DLD1 (cell line): ENCODE data around the gene PPM1L.

ENCODE experiments used
- in situ Hi-C: cut with HindIII; loops from 2 replicates; pipeline ENCODE4 v1.10.0; 2017; ENCODE audit warnings: low sequenced_read_pairs

PPM1L gene

DNA sequence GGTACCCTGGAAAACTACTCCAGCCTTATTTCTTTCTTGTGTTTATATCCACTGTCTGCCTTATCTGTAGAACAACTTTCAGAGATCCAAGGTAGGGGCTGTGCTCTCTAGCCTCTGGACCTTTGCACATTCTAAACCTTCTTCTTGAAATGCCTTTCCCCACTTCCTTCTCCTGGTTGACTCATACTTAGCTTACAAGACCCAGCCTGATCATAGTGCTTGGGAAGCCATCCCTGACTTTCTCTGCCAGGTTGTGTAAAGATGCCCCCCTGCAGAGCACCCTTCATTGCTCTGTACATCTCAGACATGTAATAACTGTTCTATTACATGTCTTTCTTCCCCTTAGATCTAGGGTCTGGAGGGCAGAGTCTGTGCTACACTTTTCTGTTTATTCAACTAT, 50.1 kb downstream of the PPM1L start:
- in situ Hi-C loops: no loop called here

- in situ Hi-C loops: no loop called here
These were observed 50.7 kb downstream of the PPM1L start for GRCh38 chr3:160806686-160807085.

GRCh38 chr3:160808838-160809237, 52.8 kb downstream of the PPM1L start:
- in situ Hi-C loops: no loop called here

GRCh38 chr3:160809453-160809852, 53.4 kb downstream of the PPM1L start:
- in situ Hi-C loops: no loop called here

- in situ Hi-C loops: no loop called here
These were observed 54.6 kb downstream of the PPM1L start for GRCh38 chr3:160810362-160811236.

DNA sequence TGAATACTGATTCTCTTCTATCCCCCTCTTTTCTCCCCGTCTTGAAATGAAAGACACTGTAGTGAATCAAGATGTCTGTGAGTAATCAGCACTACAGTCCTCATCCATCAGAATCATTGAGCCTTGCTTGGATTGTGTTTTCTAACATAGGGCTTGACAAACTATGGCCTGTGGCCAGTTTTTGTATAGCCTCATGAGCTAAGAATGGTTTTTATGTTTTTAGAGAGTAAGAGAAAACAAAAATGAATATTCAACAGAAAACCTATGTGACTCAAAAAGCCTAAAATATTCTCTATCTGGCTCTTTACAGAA, 55.2 kb downstream of the PPM1L start:
- in situ Hi-C loops: no loop called here

GRCh38 chr3:160812304-160812703, 56.3 kb downstream of the PPM1L start:
- in situ Hi-C loops: no loop called here

DNA sequence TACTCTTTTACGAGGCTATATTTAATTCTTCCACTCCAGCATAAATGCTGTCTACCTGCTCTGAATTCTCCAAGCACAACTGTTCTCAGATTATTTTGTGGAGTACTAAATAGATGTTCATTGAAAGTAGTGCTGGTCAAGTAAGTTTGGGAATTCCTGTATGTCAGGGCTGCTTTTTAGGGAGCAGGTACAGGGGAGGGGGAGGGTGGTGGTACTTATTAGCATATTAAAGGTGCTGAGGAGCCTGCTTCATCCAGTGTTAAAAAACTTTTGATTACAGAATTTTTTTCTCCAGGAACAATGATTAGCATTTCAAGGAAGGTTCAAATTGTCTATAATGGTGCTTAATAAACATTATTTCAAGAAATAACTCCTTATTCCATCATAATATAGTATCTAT, 59.2 kb downstream of the PPM1L start:
- in situ Hi-C loops: no loop called here

GRCh38 chr3:160820022-160820421, 64.0 kb downstream of the PPM1L start:
- in situ Hi-C loops: no loop called here

DNA sequence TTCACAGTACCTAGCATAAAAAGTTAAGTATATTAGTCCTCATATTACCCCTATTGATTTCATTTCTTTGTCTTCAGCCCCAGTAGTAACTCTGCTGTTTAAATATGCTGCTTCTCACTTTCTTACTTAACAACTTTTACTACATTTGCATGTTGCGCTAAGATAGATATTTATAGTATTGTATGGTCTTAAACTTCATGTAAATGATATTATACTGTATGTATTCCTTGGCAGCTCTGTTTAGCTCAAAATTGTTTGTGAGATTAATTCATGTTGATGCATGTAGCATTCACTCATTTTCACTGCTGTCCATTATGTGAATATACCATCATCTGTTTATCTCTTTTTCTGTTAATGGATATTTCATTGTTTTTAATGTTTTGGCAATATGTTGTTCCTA, 64.4 kb downstream of the PPM1L start:
- in situ Hi-C loops: no loop called here

- in situ Hi-C loops: no loop called here
These were observed 66.9 kb downstream of the PPM1L start for GRCh38 chr3:160822936-160823335.

- in situ Hi-C loops: no loop called here
These were observed 69.3 kb downstream of the PPM1L start for GRCh38 chr3:160825311-160825800.

DNA sequence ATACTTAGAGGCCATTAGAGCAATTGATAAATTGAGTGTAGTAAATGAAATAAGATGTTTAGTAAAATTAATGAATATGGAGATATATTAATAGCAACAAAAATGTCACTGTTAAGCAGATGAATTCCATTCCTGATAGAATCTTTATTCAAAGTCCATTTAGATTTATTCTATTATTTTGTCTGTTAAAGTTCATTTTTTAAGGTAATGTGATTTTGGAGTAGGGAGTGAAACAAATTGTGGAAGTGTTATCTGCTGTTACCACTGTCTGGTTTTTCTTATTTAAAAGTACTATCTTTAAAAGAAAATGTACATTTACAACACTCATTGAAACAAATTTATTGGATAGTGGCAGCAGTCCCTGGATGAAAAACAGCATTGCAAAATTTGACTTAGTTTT, 70.4 kb downstream of the PPM1L start:
- in situ Hi-C loops: no loop called here

- in situ Hi-C loops: no loop called here
These were observed 71.0 kb downstream of the PPM1L start for GRCh38 chr3:160826991-160827390.

- in situ Hi-C loops: no loop called here
These were observed 71.5 kb downstream of the PPM1L start for GRCh38 chr3:160827516-160827915.

GRCh38 chr3:160828880-160829279, 72.8 kb downstream of the PPM1L start:
- in situ Hi-C loops: no loop called here

- in situ Hi-C loops: no loop called here
These were observed 73.5 kb downstream of the PPM1L start for GRCh38 chr3:160829486-160830009.

DNA sequence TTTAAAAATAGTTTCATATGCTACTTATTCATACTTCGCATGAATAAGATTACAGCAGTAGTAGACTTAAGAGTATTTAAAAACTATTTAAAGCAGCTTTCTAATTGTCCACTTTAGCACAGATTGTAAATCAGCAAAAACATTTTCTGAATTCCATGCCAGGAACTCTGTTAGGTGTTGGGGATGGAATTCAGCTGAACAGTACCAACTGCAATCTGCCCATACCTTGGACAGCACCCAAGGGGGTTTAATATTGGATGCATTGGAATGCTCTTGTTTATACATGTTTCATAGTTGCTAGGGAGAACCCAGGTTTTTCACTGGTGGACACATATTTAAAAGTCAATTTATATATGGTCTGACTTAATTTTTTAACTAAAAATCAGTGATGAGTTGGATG, 74.8 kb downstream of the PPM1L start:
- in situ Hi-C loops: no loop called here

DNA sequence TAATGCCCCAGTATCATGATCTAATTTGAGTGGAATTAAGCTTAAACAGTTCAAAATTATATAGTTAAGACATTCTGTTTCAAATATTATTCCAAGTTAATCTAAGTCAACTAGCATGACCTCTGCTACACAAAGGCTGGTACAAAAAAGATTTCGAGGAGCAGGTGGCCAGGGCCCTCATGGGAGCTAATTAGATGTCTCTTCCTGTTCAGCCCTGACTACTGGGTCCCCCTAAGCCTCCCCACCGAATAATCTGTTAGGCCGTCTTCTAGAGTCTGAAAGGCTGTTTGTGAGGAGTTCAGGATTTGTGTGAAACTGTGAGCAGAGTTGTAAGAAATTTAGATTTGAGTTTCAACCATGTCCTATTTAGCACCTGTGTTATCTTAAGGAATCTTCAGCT, 75.4 kb downstream of the PPM1L start:
- in situ Hi-C loops: no loop called here

DNA sequence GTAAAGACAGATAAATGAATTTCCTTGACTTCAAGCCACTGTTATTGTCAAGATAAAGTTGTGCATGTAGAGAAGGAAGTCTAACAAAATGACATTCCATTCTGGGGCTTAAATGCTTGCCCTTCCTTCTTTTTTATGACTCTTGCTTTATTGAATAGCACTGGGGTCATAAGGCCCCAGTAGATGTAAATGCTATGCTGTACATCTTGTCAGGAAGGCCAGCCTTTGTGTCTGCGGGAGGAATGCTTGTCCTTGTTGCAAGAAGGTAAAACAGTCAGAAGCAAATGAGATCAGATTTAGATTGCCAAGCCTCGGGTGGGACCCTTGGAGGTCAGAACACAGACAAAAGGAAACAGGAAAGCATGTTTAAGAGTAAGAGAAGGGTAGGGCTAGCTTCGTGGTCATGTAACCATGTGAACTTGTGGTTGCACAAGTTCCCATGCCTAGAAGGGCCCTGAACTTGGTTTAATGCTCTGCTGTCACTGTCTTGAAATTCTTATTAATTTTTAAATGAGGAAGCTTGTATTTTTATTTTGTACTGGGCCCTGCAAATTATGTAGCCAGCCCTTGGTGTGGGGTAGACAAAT, 81.5 kb downstream of the PPM1L start:
- in situ Hi-C loops: no loop called here

- in situ Hi-C loops: no loop called here
These were observed 84.6 kb downstream of the PPM1L start for GRCh38 chr3:160840590-160840989.

DNA sequence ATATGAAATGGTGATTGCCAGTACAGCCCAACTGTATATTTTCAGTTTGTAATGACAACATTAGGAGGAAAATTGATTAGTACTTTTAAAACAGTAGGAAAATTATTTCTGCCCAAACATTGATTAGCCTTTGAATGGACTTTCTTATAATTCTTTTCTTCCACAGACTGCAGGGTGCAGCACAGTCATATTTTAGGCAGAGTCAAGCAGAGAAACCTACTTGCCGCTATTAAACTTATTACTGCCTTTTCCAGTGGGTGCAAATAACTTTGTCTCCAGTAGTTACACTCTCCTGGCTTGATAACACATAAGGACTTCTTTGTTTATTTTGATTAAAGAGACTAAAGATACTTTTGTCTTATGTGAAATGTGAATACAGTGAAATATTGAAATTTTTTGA, 85.4 kb downstream of the PPM1L start:
- in situ Hi-C loops: no loop called here
